HG03135 (cell line): ENCODE data around the gene AFG3L2.

ENCODE experiments used
- ATAC-seq: cut with Tn5 transposase; IDR thresholded peaks from one replicate; pipeline ENCODE4 v1.9.1; 2021; ENCODE audit warnings: mild to moderate bottlenecking, moderate library complexity; ENCODE audit not compliant: unreplicated experiment

The AFG3L2 gene

DNA sequence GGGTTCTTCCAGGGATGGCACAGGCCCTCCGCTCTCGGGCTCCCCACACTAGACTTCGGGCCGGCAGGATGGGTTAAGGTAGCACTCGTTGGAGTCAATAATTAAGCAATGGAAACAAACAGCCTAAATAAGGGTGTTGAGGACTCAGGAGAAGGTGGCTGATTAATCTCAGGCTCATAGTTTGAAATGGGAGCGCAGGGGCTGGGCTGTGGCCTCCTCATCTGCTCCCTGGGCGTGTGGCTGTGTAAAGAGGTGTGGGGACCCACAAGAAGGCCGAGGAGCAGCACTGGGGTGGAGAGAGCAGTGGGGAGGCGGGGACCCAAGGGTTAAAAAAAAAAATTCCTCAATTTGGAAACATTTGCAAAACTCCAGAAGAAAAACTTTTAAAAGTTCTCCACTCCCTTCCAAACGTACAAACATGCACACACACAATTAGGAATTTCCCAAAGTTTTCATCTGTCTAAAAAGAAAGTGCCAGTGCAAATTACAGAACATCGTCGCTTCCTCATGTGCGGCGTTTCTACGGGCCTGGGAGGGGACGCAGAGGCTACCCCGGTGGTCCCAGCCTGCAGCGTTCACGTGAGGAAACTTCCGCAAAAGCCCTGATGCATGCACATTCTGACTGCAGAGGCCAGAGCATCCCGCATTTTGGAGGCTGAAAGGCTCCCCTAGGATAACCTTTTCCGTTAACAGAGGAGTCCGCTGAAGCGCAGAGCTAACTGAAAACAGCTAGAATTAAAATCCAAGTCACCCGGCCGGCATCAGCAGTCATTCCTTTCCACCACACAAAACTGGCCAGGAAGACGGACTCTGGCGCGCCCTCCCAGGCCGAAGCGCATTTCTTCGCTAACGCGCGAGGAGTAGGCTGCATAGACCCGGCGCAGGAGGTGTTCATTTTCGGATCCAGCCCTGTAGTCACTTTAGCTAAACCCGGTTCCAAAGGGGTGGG is 70.0 kb downstream of the AFG3L2 start:
- ATAC-seq: peak; percentile 16

DNA sequence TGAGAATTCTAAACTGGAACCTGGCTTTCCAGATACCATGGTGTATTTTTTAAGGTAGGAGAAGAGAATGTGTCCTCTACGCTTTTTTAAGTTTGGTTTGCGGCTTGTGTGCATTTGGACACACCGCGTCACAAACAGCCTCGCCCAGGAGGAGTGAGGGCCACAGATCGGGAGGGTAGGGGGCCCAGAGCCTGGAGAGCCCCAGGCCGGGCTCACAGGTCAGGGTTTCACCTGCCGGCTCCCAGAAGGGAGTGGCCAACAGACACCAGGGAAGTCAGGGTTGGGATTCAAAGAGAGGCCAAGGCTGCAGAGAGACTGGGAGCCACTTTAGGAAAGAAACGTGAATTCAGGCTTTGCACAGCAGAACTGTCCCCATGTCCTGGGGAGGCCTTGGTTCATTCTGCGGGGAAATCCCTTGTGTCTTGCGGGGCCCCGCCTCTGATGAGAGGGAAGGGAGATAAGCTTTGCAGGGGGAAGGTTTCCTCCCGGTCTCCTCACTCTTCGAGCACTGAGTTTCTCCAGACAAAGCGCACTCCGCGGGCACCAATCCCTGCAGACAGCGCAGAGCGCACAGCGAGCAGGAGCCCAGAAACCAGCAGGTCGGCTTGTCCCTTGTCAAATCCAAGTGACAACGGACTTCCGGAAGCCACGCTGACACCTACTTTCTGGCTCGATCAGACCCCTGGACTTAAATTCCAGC is 70.9 kb downstream of the AFG3L2 start:
- ATAC-seq: no peak

DNA sequence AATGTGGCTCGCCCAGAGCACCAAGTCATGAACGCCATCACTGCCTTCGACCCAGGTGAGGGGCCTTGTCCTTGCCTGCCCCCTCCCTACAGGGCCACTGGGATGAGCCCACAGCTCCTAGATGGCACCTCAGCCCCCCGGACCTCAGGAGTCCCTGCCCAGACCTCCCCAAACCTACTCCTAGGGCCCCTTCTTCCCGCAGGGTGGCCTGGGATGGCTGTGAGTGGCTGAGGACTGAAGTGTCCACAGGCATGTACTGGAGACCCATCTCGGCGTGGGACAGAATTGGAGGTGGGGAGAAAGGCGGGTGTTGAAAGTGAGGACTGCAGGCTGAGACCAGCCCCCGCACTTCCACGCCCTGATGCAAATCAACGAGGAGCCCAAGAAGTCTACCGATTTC is 71.8 kb downstream of the AFG3L2 start:
- no peak for ATAC-seq

DNA sequence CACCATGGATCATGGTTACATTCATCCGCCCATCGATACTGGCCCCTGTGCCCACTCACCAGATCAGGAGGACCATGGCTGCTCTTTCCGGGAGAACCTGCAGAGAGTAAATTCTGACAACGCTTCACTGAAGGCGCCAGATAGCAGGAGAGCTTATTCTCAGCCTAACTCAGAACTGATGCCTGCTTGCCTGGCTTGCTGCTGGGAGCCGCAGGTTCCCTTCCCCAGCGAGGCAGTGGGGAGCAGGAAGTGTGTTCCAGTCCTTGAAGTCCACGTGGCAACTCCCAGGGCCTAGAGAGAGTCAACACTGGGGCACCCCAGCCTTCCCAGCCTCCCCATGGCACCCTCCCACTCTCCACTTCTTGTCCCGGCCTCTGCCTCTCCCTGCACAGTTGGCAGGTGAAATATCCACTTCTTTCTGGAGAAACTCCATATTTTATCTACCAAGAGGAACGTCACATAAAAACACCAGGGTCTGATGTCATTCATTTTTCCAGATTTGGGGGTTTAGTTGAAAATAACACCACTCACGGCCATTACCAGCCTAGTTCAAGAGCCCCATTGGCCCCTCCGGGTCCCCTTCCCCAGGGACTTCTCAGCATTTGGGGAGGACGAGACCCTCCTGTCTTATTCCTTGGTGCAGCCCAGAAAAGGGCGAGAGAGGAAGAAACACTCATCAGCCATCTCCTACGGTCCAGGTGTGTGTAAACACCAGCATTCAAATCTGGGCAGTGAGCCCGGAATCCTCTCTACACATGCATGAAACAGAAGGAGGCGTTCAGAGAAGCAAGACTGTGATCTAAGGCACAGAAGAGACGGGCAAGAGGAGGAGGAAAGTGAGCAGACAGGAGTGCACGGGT is 72.4 kb downstream of the AFG3L2 start:
- ATAC-seq: no peak

DNA sequence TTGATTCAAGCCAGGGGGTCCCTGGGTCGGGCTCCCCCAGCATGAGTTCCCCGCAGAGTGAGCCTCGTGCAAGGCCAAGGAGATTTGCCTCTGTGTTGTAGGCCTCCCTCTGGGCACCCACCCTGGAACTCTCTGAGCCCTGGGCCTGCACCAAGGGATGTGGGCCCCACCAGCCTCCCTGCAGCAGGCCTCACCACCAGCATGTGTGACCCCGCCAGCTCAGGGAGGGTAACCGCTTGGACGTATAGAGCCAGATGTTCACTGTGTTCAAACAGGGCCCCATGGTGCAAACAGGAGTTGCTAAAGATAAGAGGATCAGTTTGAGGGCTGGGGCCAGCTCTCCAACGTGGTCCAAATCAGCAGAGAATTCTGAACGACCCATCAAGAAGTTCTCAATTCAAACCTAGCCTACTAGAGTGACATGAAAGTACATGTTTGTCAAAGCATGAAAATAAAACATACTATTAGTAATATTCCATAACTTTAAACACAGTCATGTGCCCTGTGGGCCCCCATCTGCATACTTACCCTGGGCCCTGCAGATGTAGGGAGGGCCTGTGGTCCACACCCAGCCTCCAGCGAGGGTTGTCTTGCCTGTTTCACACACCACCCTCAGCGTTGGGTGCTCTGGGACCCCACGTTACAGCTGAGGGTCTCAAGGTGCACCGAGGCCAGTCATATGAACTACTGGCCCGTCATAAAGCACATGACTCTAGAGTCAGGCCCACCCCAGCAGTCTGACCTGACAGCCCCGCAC is 74.5 kb downstream of the AFG3L2 start:
- no peak for ATAC-seq

DNA sequence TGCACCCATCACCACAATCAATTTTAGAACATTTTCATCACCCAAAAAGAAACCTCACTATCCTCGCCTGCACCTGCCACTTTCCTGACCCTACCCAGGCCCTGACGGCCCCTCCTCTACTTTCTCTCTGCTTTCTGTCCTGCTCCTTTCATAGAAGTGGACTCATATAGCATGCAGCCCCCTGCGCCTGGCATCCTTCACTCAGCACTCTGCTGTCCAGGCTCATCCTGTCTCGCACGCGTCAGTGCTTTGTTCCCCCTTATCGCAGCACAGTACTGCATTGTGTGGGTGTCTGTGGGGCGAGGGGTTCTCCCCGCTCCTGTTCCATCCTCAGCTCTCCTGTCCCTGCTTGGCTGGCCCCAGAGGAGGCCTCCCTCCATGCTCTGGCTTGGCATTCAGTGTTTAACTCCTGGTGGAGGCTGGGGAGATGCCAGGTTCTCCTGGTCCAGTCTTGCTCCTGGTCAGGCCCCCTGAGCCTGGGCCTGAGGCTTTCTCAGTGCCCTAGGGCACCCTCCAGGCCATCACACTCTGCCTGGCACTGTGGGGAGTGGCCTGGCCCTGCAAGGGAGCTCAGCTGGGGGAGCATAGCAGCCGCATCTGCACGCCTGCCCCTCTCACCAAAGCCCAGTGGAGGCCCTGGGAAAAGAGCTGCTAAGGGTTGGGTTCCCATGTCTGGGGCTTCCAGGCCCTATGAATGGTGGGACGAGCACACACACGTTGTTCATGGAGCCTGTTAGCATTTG is 75.6 kb downstream of the AFG3L2 start:
- no peak for ATAC-seq

DNA sequence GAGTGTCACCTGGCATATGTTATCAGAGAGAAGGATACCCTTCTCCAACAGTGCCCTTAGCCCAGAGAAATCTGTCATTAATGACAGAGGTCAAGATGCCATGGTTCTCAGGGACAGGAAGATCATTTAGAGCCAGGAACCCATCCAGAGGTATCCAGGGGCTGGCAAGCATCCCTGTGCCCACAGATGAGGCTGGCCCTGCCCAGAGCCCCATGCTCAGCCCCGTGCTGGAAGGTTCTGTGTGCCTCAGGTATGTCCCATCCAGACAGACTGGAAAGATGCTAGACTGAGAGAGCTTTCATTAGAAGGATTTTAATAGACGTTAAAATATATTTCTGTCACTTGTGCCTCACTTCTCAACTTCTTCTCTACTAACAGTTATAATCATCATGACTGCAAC is 77.2 kb downstream of the AFG3L2 start:
- no peak for ATAC-seq

DNA sequence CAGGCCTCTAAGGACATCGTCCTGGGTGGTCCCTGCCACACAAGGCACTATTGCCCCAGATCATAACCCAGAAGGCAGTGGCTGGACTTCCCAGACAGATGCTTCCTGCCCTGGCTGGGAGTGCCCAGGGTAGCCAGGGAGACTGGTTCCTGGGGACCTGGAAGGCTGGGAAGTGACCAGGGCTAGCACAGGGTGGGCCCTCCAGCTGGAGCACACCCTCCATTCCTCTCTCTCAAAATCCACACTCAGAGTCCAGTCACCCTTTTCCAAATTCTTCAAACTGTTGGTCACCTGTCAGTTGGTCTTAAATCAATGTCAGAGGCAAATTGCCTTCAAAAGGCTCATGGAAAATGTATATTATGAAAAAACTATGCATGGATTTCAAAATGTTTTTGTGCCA is 80.6 kb downstream of the AFG3L2 start:
- no peak for ATAC-seq

DNA sequence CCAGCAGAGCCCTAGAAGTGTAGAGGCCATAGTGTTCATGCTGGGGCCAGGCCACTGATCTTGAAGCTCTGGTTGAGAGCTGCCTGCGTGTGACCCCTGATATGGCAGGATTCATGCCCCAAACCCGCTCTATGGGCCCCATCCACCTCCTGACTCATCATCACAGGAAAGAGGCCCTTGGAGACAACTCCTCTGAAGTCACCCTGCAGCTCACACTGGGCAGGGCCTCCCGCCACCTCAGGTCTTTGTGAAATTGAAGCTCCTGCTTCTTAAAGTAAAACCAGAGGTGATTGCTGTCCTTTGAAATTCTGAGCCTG is 81.0 kb downstream of the AFG3L2 start:
- ATAC-seq: no peak

DNA sequence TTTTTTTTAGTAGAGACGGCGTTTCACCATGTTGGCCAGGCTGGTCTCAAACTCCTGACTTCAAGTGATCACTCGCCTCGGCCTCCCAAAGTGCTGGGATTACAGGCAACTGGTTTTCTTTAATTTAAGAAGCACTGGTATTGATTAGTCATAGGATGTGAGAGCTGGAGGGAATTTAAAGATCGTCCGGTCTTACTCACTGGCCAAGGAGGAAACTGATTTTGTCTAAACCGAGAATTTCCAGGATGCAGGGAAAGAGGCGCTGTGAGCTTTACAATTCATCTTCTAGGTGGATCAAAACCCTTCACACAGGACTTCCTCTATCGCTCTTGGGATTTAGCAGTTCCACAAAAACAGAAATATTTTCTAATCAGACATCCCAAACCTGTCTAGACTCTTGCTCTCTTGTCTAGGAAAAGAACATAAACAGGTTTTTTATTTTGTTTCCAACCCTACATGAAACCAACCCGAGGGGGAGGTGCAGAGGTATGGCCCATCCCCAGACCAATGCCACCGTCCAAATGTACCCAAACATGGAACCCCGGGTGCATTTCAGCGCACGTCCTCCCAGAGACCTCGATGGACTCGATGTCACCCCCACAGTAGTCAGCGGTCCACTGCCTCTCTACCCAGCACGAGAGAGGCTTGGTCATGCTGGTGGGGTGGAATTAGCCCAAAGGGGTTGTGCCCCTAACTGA is 81.5 kb downstream of the AFG3L2 start:
- ATAC-seq: no peak

DNA sequence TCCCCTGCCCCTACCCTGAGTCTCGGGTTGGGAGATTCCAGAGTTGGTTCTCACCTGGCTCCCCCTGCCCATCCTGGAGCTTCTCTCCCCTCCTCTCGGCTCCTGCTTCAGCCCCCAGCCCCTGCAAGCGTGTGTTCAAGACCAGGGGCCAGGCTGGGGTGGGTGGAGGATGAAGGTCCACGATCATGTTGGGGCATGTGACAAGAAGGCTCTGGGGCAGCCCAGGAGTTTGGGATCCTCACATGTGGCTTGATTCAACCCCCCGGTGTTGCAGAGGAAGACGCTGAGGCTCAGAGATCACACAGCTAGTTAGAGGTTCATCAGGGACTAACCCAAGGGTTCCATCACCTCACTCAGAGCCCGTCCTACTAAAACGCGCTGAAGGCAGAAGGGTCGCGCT is 83.2 kb downstream of the AFG3L2 start:
- ATAC-seq: no peak

DNA sequence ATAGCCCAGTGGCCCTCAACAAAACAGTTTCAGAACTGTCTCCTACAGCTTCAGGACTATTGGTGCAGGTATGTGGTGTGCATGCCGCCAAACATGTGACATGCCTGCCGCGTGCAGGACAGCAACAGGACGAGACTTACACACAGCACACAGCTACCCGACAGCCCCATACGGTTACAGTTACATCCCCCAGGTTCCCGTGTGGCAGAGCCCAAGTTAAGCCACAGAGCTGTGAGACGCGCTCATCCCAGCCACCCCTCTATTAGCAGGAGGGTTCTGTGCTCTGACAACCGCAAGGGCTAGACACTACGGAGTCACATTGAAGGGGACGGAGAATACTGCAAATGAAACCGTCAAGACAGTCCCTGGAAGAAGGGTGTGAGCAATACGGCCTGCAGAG is 85.3 kb downstream of the AFG3L2 start:
- no peak for ATAC-seq

DNA sequence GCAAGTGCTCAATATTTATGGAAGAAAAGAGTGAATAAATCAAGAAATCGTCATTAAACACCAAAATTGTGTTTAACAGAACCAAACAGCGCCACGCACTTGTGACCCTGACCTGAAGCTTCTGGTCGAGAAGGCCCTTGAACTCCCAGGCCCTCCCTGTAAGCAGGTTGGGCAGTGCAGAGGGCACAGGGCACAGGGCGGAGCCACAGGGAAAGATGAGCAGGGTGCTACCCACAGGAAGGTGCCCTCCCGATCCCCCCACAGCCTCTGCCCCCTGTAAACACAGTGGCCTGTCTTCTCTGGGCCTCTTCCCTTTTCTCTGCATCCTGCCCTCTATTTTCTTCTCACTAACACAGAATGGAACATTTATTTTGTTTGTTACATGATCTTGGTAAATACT is 85.9 kb downstream of the AFG3L2 start:
- ATAC-seq: no peak

DNA sequence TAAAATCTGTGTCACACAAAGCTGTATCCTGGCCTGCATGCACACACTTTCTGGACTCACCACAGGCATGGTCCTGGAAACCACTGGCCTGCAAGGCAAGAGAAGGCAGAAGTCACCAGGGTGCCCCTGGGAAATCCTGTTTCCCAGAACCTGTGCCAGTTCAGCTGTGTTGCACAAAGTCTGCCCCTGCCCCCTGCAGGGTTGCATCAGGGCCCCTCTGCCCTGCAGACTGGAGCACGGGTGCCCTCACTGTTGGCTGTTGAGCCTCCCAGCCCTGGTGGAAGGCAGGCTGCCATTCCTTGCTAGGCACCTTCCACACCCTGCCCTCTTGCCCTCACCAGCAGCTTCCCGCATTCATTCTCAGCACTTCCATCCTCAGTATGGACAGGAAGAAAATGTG is 86.9 kb downstream of the AFG3L2 start:
- ATAC-seq: no peak

DNA sequence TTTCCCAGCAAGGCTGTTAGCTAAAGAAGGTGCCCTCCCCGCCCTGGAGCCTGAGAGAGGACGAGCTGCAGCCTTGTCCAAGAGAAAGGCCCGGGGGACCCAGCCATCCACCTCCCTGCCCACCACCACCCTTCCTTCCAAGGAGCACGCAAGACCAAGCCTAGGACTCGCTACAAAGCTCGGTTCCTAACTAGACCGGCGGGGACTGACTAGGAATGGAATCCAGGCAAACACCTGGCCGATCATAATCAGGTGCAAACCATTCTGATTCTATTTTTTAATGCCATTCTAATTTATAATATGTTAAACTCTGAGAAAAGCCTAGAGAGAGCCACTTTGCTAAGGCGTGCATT is 88.6 kb downstream of the AFG3L2 start:
- ATAC-seq: no peak

DNA sequence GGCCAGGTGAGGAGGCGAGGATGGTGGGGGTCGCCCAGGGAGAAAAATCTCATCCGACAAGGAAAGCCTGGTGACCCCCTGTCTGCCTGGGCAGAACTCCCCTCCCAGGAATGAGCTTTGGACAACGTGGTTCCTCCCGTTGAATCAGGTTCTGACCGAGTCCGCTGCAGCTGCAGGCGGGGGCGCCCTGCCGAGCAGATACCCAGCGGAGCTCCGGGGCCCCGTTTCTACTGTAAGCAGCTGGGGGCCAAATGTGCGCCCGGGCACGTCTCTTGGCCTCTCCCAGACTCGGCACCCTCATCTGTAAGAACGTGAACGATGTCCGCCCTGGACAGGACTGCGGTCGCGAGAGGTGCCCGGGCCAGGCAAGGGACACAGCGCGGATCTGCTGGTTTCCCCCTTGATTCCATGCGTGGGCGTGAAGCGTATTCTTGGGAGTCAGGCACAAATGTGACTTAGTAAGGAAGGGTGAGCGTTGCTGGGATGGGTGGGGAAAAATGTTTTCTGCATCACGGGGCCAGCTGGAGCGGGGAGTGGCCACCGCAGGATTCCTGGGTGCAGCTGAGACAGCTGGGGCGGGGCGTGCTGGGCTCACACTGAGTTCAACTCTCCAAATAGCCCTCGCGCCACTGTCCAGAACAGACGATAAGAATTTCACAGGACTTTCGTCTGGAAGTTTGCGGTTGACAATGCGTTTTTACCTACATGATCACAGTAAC is 89.2 kb downstream of the AFG3L2 start:
- ATAC-seq: no peak

DNA sequence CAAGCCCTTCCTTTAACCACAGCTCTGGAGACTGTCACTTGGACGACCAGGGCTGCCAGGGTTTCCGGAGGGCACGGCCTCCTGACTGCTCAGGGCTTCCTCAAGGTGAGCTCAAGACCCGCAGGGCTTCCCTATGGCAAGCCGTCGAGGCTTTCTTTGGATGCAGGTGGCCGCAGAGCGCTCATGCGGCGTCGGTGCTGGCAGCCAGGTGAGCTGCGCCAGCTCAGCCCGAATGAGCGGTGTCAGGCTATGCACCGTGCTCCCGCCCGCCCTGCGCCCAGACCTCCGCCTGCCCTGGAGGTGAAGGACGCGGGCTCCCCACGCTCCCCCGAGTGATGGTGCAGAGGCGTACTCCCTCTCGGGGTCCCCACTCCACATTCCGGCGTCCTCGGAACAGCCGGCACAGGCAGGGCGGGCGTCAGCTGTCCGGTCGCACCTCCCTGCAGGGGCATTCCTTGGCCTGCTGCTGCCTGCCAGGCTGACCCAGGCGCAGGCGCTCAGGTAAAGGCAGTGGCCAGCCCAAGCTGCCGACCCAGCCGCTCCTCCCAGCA is 89.8 kb downstream of the AFG3L2 start:
- ATAC-seq: no peak

DNA sequence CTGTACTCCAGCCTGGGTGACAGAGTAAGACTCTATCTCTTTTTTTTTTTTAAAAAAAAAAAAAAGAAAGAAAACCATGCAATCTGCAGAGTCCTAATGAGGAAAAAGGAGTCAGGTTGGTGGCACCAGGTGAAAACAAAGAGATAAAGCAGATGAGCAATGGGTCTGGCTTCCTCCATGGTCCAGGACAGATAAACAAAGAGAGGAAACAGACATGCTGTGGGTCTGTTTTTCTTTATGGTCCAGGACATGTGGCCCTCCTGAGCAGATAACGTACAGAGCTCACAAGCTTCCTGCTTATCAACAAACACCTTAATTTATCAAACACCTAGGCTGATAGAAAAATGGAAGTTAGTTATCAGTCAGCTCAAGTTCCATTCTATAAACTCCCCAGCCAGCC is 93.4 kb downstream of the AFG3L2 start:
- no peak for ATAC-seq

DNA sequence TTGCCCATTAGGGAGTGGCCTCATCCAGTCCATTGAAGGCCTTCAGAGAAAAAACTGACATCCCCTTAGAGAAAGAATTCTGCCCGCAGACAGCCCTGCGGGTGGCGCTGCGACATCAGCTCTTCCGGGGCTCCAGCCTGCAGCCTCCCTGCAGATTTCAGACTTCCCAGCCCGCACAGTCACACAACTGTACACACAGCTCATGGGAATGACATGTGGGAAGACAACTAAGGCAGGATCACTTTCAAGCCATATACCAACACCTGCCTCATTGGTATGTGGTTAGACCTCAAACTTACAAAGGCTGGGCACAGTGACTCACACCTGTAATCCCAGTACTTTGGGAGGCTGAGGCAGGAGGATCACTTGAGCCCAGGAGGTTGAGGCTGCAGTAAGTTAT is 93.8 kb downstream of the AFG3L2 start:
- no peak for ATAC-seq
